CD14-positive monocyte (primary cell): ENCODE measurements around the gene EMSY. TPM values are rescaled to one million over a fixed set of nuclear protein-coding genes. Genes with fewer than 3 reads are reported as not detected.

Experiments
- DNase-seq, 3 donors: peaks; one replicate each; pipeline ENCODE4 v3.0.0-alpha.2; 2011 to 2022
- H2AFZ ChIP-seq: 2 replicates; pipeline ENCODE4 v1.6.0; 2012; ENCODE audit warnings: mild to moderate bottlenecking, low read depth, low read length, inconsistent platforms; ENCODE audit not compliant: insufficient read depth, poor library complexity, severe bottlenecking
- H3K27ac ChIP-seq, 2 donors: 1 replicate in 1 of 2; 2 replicates in 1 of 2; pipeline ENCODE4 v1.5.1; 2012 to 2013; ENCODE audit warnings: low read length in 2 of 2, control low read depth in 1 of 2, inconsistent platforms in 1 of 2, low read depth in 1 of 2, mild to moderate bottlenecking in 1 of 2
- H3K27me3 ChIP-seq, 2 donors: one replicate each; pipeline versions ENCODE4 v1.6.0 to v1.6.1; 2011 to 2013; ENCODE audit warnings: low read length in 2 of 2; ENCODE audit not compliant: control insufficient read depth in 2 of 2, insufficient read depth in 2 of 2
- H3K36me3 ChIP-seq, 2 donors: replicated peaks in 1 of 2; 1 replicate in 1 of 2; 2 replicates in 1 of 2; pipeline versions ENCODE4 v1.5.1 to v1.6.1; 2012 to 2013; ENCODE audit warnings: low read length in 2 of 2, control low read depth in 1 of 2, inconsistent platforms in 1 of 2, mild to moderate bottlenecking in 1 of 2; ENCODE audit not compliant: insufficient read depth in 2 of 2, control insufficient read depth in 1 of 2
- H3K4me1 ChIP-seq, 2 donors: 1 replicate in 1 of 2; 2 replicates in 1 of 2; pipeline versions ENCODE4 v1.5.1 to v1.6.1; 2012 to 2013; ENCODE audit warnings: low read length in 2 of 2, control low read depth in 1 of 2, inconsistent platforms in 1 of 2, mild to moderate bottlenecking in 1 of 2, moderate library complexity in 1 of 2; ENCODE audit not compliant: insufficient read depth in 2 of 2, control insufficient read depth in 1 of 2
- H3K4me2 ChIP-seq: replicated peaks from 2 replicates; pipeline ENCODE3; 2012; ENCODE audit warnings: low read length, moderate library complexity, mild to moderate bottlenecking; ENCODE audit not compliant: poor library complexity, severe bottlenecking; ENCODE audit errors: extremely low read depth
- H3K4me3 ChIP-seq, 3 experiments: fragments of 200-600 bp in 1 of 3; sonication (generic) in 1 of 3; replicated peaks in 1 of 3; 1 replicate in 2 of 3; 2 replicates in 1 of 3; pipeline ENCODE4 v1.5.1; 2011 to 2013; ENCODE audit warnings: low read length in 3 of 3, mild to moderate bottlenecking in 3 of 3, control low read depth in 2 of 3, low read depth in 2 of 3, inconsistent platforms in 1 of 3, moderate library complexity in 1 of 3
- H3K79me2 ChIP-seq: 2 replicates; pipeline ENCODE4 v1.6.0; 2012; ENCODE audit warnings: mild to moderate bottlenecking, control low read depth, inconsistent platforms, low read length, moderate library complexity; ENCODE audit not compliant: insufficient read depth
- H3K9ac ChIP-seq: 2 replicates; pipeline ENCODE4 v1.6.0; 2017; ENCODE audit warnings: low read length, mild to moderate bottlenecking; ENCODE audit not compliant: insufficient read depth, poor library complexity, severe bottlenecking
- H3K9me3 ChIP-seq, 2 donors: replicated peaks in 1 of 2; 1 replicate in 1 of 2; 2 replicates in 1 of 2; pipeline versions ENCODE4 v1.5.1 to v1.6.1; 2012 to 2013; ENCODE audit warnings: low read length in 2 of 2, control low read depth in 1 of 2; ENCODE audit not compliant: control insufficient read depth in 1 of 2, insufficient read depth in 1 of 2
- H4K20me1 ChIP-seq: 2 replicates; pipeline ENCODE4 v1.6.0; 2012; ENCODE audit warnings: mild to moderate bottlenecking, low read length, control low read depth, moderate library complexity; ENCODE audit not compliant: insufficient read depth
- H3K27ac Mint-ChIP-seq, 7 donors: one replicate each; pipeline ENCODE4 v1.8.0; 2020; ENCODE audit warnings: mild to moderate bottlenecking in 7 of 7, mixed read lengths in 7 of 7, moderate library complexity in 6 of 7, inconsistent platforms in 2 of 7
- H3K27me3 Mint-ChIP-seq, 3 donors: one replicate each; pipeline ENCODE4 v1.8.0; 2021 to 2022; ENCODE audit warnings: low read depth in 3 of 3, mild to moderate bottlenecking in 3 of 3, mixed read lengths in 3 of 3, moderate library complexity in 3 of 3, inconsistent platforms in 1 of 3
- H3K36me3 Mint-ChIP-seq, 2 donors: one replicate each; pipeline ENCODE4 v1.8.0; 2020; ENCODE audit warnings: mixed read lengths in 2 of 2, inconsistent platforms in 1 of 2, mild to moderate bottlenecking in 1 of 2
- H3K4me1 Mint-ChIP-seq: one replicate; pipeline ENCODE4 v1.8.0; 2020; ENCODE audit warnings: mild to moderate bottlenecking, mixed read lengths
- H3K4me3 Mint-ChIP-seq, 2 donors: one replicate each; pipeline ENCODE4 v1.8.0; 2020; ENCODE audit warnings: mild to moderate bottlenecking in 2 of 2, mixed read lengths in 2 of 2, moderate library complexity in 1 of 2
- H3K9me3 Mint-ChIP-seq, 7 donors: one replicate each; pipeline ENCODE4 v1.8.0; 2020 to 2022; ENCODE audit warnings: mixed read lengths in 7 of 7, mild to moderate bottlenecking in 6 of 7, moderate library complexity in 6 of 7, inconsistent platforms in 2 of 7
- CTCF ChIP-seq: fragments of 200-600 bp; IDR thresholded peaks from one replicate; pipeline ENCODE4 v1.8.0; 2022; ENCODE audit warnings: antibody characterized with exemption, mild to moderate bottlenecking
- WGBS: methylation state at CpG from one replicate; pipeline ENCODE4 v1.1.5; 2013; ENCODE audit warnings: missing lambda C conversion rate; ENCODE audit not compliant: insufficient coverage; 5-methylcytosine and 5-hydroxymethylcytosine counted together
- intact Hi-C, 2 donors: fragments of 100-400 bp; cut with micrococcal nuclease; formaldehyde crosslinking; loops; one replicate each; pipeline versions ENCODE4 v1.15.0 to v1.15.1; 2023
- polyA plus RNA-seq, 3 donors: library from polyadenylated mRNA; depleted of rRNA in 1 of 3; unstranded in 2 of 3; stranded (reverse) in 1 of 3; fragments of 300-500 nt in 2 of 3; fragments of >200 nt in 1 of 3; fragmentation: Illumina TruSeq in 2 of 3; gene quantifications; 1 replicate in 2 of 3; 2 replicates in 1 of 3; pipeline ENCODE4 v1.2.3, GENCODE V29; 2012 to 2021

EMSY gene
- polyA plus RNA-seq, 3 donors, result 9.2 to 31.3 (median 9.4) TPM

GRCh38 chr11:76424891-76425290 lies 19.9 kb upstream of the EMSY start:
- no peaks in the 10 kb centered on the region for H3K79me2 ChIP-seq
- H3K4me3 ChIP-seq, result no peak overlapping the region
- Mint-ChIP-seq H3K36me3 (no peaks in the 10 kb centered on the region), H3K27ac (no peak overlapping the region), H3K4me3 (no peak overlapping the region), H3K9me3 (no peaks in the 10 kb centered on the region), H3K4me1 (no peaks in the 10 kb centered on the region), H3K27me3 (peaks cover 4 to 11% (median 7%) of the 10 kb centered on the region in 3 donors)
- no peak overlapping the region for H3K27ac ChIP-seq
- no peak overlapping the region for H3K4me2 ChIP-seq
- WGBS, result 90% methylated on average over 2 of the region's 2 CpGs
- no peak for DNase-seq
- intact Hi-C loops, result no loop called here
- H3K4me1 ChIP-seq, result no peaks in the 10 kb centered on the region
- H3K27me3 ChIP-seq, result no peaks in the 10 kb centered on the region
- no peak for TF ChIP-seq CTCF
- H2AFZ ChIP-seq, result no peak overlapping the region
- no peaks in the 10 kb centered on the region for H4K20me1 ChIP-seq
- H3K9ac ChIP-seq, result no peak overlapping the region
- H3K9me3 ChIP-seq, result no peaks in the 10 kb centered on the region
- no peaks in the 10 kb centered on the region for H3K36me3 ChIP-seq

DNA sequence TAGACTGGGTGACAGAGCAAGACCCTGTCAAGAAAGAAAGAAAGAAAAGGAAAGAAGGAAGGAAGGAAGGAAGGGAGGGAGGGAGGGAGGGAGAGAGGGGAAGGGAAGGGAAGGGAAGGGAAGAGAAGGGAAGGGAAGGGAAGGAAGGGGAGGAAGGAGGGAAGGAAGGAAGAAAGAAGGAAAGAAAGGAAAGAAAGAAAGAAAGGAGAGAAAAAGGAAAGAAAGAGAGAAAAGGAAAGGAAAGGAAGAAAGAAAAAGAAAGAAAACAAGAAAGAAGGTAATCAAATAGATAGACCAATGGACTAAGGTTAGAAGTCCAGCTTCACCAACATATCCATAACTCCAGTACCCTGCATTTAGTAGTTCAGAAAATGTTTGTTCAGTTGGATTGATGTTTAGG lies 18.2 kb upstream of the EMSY start:
- Histone ChIP-seq H3K27ac (no peak overlapping the region), H3K79me2 (no peaks in the 10 kb centered on the region), H3K9me3 (no peaks in the 10 kb centered on the region), H3K4me2 (no peak overlapping the region), H3K27me3 (no peaks in the 10 kb centered on the region), H3K4me3 (no peak overlapping the region), H3K9ac (no peak overlapping the region), H3K36me3 (no peaks in the 10 kb centered on the region), H2AFZ (no peak overlapping the region), H4K20me1 (no peaks in the 10 kb centered on the region), H3K4me1 (no peaks in the 10 kb centered on the region)
- Mint-ChIP-seq H3K4me3 (no peak overlapping the region), H3K27ac (no peak overlapping the region), H3K4me1 (no peaks in the 10 kb centered on the region), H3K27me3 (peaks cover 4 to 11% (median 7%) of the 10 kb centered on the region in 3 donors), H3K9me3 (peaks cover 0 to 2% (median 0%) of the 10 kb centered on the region in 7 donors), H3K36me3 (no peaks in the 10 kb centered on the region)
- no peak for DNase-seq
- intact Hi-C loops, result no loop called here
- TF ChIP-seq CTCF, result no peak
